Daoy (cell line): Measurements from ENCODE around the gene SRA1. TPM values are rescaled to one million over a fixed set of nuclear protein-coding genes. Genes with fewer than 3 reads are reported as not detected.

Source experiments
- DNase-seq: peaks from one replicate; pipeline ENCODE4 v3.0.0-alpha.2; 2015; ENCODE audit warnings: low read depth
- total RNA-seq: library from RNA; depleted of rRNA; stranded (reverse); fragments of >200 nt; shearing (Covaris generic); gene quantifications from 2 replicates; pipeline ENCODE4 v1.2.3, GENCODE V29; 2014; rRNA removed

The SRA1 gene
- total RNA-seq, 1 experiment from 2014 or later = 59.0 TPM

GRCh38 chr5:140550147-140551079, 6.9 kb downstream of the SRA1 start:
- DNase-seq = no peak

GRCh38 chr5:140549237-140550144, 7.8 kb downstream of the SRA1 start:
- peak; percentile 23 for DNase-seq

GRCh38 chr5:140548791-140549190, 8.5 kb downstream of the SRA1 start:
- no peak for DNase-seq

- DNase-seq = no peak
Observed at GRCh38 chr5:140548300-140548688, 9.0 kb downstream of the SRA1 start.

- DNase-seq = peak; percentile 97
Observed at GRCh38 chr5:140547508-140548299, 9.6 kb downstream of the SRA1 start, which contains the start of gene EIF4EBP3. Gene EIF4EBP3, plus strand, starts transcription at chr5:140547662. Its CDS starts 76 bp downstream, at chr5:140547738.

DNA sequence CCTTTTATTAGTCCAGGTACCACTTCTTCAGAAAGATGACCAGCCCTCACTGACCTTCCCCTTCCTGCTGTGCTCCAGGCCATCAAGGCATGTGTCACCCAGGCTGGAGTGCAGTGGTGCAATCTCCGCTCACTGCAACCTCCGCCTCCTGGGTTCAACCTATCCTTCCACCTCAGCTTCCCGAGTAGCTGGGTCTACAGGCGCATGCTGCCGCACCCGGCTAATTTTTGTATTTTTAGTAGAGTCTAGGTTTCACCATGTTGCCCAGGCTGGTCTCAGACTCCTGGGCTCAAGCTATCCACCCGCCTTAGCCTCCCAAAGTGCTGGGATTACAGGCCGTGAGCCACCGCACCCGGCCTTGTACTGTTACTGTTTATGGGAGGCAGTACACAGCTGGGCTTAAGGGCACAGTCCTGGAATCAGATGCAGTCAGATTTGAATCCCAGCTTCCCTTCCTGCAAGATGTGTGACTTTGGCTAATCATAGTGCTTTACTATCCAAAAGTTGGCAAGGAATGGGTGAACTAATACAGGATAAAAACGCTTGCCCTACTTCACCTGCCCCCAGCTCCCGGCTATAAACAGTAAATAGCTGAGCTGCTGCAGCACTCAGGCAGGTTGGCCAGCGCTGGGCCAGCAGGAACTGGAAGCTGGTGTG, 10.3 kb downstream of the SRA1 start:
- DNase-seq = no peak

GRCh38 chr5:140545606-140546005, 11.7 kb downstream of the SRA1 start:
- DNase-seq = no peak

GRCh38 chr5:140544986-140545385, 12.3 kb downstream of the SRA1 start:
- DNase-seq = no peak

DNA sequence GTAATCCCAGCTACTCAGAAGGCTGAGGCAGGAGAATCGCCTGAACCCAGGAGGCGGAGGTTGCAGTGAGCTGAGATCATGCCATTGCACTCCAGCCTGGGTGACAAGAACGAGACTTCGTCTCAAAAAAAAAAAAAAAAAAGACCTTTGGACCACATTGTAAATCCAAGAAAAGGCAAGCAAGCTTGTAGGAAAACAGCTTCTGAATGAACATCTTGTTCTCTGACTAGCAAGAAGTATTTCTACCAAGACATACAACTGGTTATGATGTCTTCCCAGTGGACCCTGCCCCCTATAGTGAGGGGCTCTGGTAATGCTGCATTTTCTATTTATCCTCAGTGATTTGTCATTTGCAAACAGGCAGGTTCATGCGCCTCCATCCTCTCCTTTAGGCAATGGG, 14.3 kb downstream of the SRA1 start:
- DNase-seq = no peak

DNA sequence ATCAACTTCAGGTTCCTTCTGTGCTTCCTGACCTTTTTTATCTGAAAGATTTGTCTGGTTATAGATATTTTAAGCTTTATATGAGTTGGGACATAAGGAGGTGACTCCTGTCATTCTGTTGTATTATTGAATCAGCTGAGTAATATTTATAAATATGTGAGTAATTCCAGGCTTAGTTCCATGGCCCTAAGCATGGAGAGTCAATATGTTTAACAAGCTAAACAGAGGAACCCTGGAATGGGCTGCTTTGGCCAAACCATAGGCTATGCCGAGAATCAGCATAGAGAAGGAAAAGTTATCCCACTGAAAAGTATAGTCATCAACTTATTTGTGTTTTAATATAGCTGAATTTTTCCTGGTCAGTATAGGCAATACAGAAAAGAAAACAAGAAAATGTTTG, 17.0 kb downstream of the SRA1 start:
- DNase-seq = no peak

DNA sequence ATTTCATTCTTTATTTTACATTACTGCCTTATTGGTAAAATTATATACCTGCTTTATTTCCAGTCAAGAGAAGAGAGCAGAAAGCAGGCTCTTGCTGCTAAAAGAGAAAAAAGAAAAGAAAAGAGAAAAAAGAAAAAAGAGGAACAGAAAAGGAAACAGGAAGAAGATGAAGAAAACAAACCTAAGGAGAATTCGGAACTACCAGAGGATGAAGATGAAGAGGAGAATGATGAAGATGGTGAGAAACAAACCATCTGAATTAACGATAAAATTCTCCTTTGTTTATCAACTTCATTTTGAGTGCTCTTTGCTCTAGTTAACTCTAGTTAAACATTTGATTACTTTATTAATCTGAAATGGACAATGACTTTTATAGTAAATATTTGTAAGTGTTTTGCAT, 33.3 kb downstream of the SRA1 start:
- DNase-seq = no peak

DNA sequence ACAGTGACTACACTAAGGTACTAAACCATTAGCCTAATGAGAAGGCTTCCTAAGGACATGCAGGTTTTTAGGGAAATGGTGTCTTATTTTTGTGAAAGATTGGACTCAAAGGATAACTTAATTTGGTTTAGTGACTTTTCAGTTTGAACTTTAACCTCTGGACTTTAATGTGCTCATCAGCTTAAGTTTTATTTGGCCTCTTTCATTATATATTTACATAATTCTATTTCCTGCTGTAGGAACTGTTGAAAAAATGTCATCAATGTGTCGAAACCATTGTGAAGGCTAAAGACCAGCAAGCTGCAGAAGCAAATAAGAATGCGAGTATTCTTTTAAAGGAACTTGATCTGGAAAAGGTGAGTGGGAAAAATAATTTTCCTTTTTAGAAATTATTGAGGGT, 44.1 kb downstream of the SRA1 start:
- DNase-seq = no peak

GRCh38 chr5:140509898-140510297, 47.4 kb downstream of the SRA1 start:
- DNase-seq = no peak

DNA sequence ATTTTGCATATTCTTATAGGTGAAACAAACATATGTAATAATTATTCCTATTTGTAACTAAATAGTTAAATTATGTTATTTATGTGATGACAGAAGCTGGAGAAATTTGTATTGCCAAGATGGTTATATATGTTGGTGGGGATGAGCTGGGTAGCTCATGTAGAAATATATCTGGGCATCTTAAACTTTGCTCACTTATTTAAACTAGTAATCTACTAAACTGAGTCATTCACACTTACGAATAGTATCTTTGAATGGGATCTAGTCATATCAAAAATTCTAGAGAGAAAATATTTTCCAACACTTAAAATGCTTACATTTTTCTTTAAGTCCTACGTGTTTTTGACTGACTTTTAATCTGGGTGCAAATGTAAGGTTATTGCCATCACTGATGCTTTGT, 54.4 kb downstream of the SRA1 start:
- DNase-seq = no peak

Other genes starting within 250 kb of the SRA1 start
- gene HBEGF, start 210.9 kb downstream of the SRA1 start, total RNA-seq = 68.9 and 81.9 TPM in 2 replicates
- not detected in 2 replicates for gene SLC4A9, start 197.3 kb downstream of the SRA1 start, total RNA-seq
- gene ANKHD1, start 155.6 kb downstream of the SRA1 start, total RNA-seq = 45.8 and 67.5 TPM in 2 replicates
- not detected in 2 replicates for gene EIF4EBP3, start 9.8 kb downstream of the SRA1 start, total RNA-seq
- gene APBB3, start 7.1 kb upstream of the SRA1 start, total RNA-seq = 10.7 and 15.9 TPM in 2 replicates
- 17.8 and 23.5 TPM in 2 replicates for gene SLC35A4, start 7.4 kb upstream of the SRA1 start, total RNA-seq
- gene CD14, start 75.7 kb upstream of the SRA1 start, total RNA-seq = 0.11 TPM in 1 of 2 replicates, not detected in the other
- gene TMCO6, start 82.0 kb upstream of the SRA1 start, total RNA-seq = 19.1 and 38.7 TPM in 2 replicates
- gene NDUFA2, start 90.2 kb upstream of the SRA1 start, total RNA-seq = 64.1 and 70.2 TPM in 2 replicates
- gene IK, start 90.4 kb upstream of the SRA1 start, total RNA-seq = 138 and 190 TPM in 2 replicates
- gene WDR55, start 107.4 kb upstream of the SRA1 start, total RNA-seq = 16.8 and 22.5 TPM in 2 replicates
- 0.69 and 1.4 TPM in 2 replicates for gene DND1, start 116.1 kb upstream of the SRA1 start, total RNA-seq
- 114 and 126 TPM in 2 replicates for gene HARS1, start 133.9 kb upstream of the SRA1 start, total RNA-seq
- gene HARS2, start 134.0 kb upstream of the SRA1 start, total RNA-seq = 65.1 and 68.8 TPM in 2 replicates
- gene ZMAT2, start 143.0 kb upstream of the SRA1 start, total RNA-seq = 84.2 and 124 TPM in 2 replicates
- 0.42 and 1.2 TPM in 2 replicates for gene PCDHA1, start 228.7 kb upstream of the SRA1 start, total RNA-seq
- 0.29 TPM in 1 of 2 replicates, not detected in the other for gene PCDHA2, start 237.4 kb upstream of the SRA1 start, total RNA-seq
- gene PCDHA3, start 243.6 kb upstream of the SRA1 start, total RNA-seq = 0.12 and 0.34 TPM in 2 replicates
- gene PCDHA4, start 249.6 kb upstream of the SRA1 start, total RNA-seq = 1.0 and 3.0 TPM in 2 replicates